ENCODE data around the gene GRM4.

GRM4 gene

DNA sequence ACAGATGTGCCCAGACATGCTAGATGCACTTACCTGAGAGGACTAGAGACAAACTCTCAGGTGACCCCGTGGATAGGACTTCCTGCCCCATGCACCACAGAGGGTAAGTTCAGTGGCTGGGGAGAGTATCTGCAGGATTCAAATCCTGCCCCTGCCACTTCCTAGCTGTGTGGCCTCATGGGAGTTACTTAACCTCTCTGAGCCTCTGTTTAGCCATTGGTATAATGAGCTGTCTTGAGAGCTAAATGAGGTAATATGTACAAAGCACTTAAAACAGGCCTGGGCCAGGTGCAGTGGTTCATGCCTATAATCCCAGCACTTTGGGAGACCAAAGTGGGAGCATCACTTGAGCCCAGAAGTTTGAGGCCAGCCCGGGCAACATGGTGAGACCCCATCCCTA is 59.3 kb downstream of the GRM4 start:
- H3K79me2 ChIP-seq (ENCODE audit: insufficient read depth, low read length): no peaks in the 10 kb centered on the region
- H3K36me3 ChIP-seq (ENCODE audit: insufficient read depth, low read length): no peaks in the 10 kb centered on the region
- no peaks in the 10 kb centered on the region for H3F3A ChIP-seq (ENCODE audit: insufficient read depth, low read length)
- H3K4me3 ChIP-seq (ENCODE audit: low read depth, low read length, poor library complexity, severe bottlenecking): no peak overlapping the region
- no peak overlapping the region for H3K9ac ChIP-seq (ENCODE audit: low read length)
- no peaks in the 10 kb centered on the region for H3K9me3 ChIP-seq (ENCODE audit: low read length)
- H3K9me2 ChIP-seq (ENCODE audit: low read depth, low read length): no peaks in the 10 kb centered on the region
- no peak overlapping the region for H2AFZ ChIP-seq (ENCODE audit: low read length)
- H3K4me2 ChIP-seq (ENCODE audit: low read length): no peak overlapping the region
- no peaks in the 10 kb centered on the region for H3K4me1 ChIP-seq (ENCODE audit: insufficient read depth, low read length, severe bottlenecking)
- no peak overlapping the region for H3K27ac ChIP-seq (ENCODE audit: low read depth, low read length, poor library complexity, severe bottlenecking)
- H4K20me1 ChIP-seq (ENCODE audit: insufficient read depth, low read length): no peaks in the 10 kb centered on the region
- H3K27me3 ChIP-seq (ENCODE audit: insufficient read depth, low read length): 0 out of 2 replicates have a peak, but pooled peaks cover 14% of the 10 kb centered on the region
- TF ChIP-seq EZH2 (IDR thresholded peaks at IDR 0.05; ENCODE audit: borderline replicate concordance, low read length): no peak
- TF ChIP-seq, protein P1, sequence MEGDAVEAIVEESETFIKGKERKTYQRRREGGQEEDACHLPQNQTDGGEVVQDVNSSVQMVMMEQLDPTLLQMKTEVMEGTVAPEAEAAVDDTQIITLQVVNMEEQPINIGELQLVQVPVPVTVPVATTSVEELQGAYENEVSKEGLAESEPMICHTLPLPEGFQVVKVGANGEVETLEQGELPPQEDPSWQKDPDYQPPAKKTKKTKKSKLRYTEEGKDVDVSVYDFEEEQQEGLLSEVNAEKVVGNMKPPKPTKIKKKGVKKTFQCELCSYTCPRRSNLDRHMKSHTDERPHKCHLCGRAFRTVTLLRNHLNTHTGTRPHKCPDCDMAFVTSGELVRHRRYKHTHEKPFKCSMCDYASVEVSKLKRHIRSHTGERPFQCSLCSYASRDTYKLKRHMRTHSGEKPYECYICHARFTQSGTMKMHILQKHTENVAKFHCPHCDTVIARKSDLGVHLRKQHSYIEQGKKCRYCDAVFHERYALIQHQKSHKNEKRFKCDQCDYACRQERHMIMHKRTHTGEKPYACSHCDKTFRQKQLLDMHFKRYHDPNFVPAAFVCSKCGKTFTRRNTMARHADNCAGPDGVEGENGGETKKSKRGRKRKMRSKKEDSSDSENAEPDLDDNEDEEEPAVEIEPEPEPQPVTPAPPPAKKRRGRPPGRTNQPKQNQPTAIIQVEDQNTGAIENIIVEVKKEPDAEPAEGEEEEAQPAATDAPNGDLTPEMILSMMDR (IDR thresholded peaks at IDR 0.05; ENCODE audit: low read length): no peak

DNA sequence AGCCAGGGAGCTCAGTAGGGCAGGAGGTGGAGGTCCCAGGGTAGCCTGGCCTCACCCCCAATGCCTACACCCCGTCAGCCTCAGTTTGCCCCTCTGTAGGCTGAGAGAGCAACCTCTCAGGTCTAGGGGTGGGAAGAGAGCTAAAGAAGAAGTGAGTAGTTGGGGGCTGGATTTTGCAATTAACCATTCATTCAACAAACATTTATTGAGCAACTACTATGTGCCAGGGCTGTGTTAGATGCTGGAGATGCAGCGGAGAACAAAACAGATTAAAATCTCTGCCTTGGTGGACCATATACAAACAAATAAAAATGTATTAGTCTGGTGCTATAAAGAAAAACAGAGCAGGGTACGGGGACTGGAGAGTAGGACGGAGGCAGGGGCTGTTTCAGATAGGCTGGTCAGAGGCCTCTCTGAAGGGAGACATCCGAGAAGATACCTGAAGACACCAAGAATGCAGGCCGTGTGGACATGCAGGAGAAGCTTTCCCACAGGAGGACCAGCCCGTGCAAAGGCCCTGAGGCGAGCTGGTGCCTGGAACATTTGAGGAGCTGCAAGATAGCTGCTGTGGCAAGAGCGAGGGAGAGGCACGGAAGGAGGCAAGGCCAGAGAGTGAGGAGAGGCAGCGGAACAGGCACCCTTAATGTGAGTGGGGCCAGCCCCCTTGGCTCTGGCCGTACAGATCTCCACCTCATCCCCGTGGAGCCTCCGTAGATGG is 60.3 kb downstream of the GRM4 start:
- Histone ChIP-seq H3K4me3 (ENCODE audit: low read depth, low read length, poor library complexity, severe bottlenecking) (no peak overlapping the region), H3K9me3 (ENCODE audit: low read length) (no peaks in the 10 kb centered on the region), H2AFZ (ENCODE audit: low read length) (no peak overlapping the region), H3K9me2 (ENCODE audit: low read depth, low read length) (no peaks in the 10 kb centered on the region), H3K79me2 (ENCODE audit: insufficient read depth, low read length) (no peaks in the 10 kb centered on the region), H3K27ac (ENCODE audit: low read depth, low read length, poor library complexity, severe bottlenecking) (no peak overlapping the region), H4K20me1 (ENCODE audit: insufficient read depth, low read length) (no peaks in the 10 kb centered on the region), H3K27me3 (ENCODE audit: insufficient read depth, low read length) (0 out of 2 replicates have a peak, but pooled peaks cover 14% of the 10 kb centered on the region), H3K4me1 (ENCODE audit: insufficient read depth, low read length, severe bottlenecking) (no peaks in the 10 kb centered on the region), H3K9ac (ENCODE audit: low read length) (no peak overlapping the region), H3K4me2 (ENCODE audit: low read length) (no peak overlapping the region), H3K36me3 (ENCODE audit: insufficient read depth, low read length) (no peaks in the 10 kb centered on the region), H3F3A (ENCODE audit: insufficient read depth, low read length) (no peaks in the 10 kb centered on the region)
- TF ChIP-seq EZH2 (IDR thresholded peaks at IDR 0.05; ENCODE audit: borderline replicate concordance, low read length): no peak
- TF ChIP-seq, protein P1 (IDR thresholded peaks at IDR 0.05; ENCODE audit: low read length): no peak

DNA sequence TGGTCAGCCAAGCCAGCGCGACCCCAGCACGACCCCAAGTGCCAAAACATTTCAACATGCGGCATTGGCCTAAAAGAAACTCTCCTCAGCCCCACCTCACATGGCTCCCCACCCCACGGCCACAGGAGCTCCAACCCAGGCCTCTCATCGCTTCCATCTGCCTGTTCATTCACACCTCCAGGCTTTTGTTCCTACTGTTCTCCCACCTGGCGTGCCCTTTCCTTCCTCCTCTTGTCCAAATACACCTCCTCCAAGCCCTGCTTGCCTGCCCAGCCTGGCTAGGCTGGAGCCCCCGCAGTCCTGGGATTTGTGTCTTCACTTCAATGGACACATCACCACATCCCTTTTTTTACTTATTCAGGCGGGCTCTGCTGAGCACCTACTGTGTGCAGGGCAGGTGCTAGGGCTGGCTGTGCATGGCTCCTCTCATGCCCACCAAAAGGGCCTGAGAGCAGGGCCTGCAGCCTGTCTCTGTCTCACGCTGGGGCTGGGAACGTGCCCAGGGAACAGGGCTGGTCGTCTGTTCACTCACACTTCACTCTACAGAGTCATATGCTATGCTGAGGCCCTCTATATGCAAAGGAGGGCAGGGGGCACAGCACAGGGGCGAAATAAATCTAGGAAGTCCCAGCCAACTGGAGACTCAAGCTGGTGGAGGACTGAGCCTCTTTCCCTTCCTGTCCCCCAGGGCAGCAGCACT is 61.1 kb downstream of the GRM4 start:
- Histone ChIP-seq H3K9me3 (ENCODE audit: low read length) (no peaks in the 10 kb centered on the region), H3K9me2 (ENCODE audit: low read depth, low read length) (no peaks in the 10 kb centered on the region), H3K27ac (ENCODE audit: low read depth, low read length, poor library complexity, severe bottlenecking) (no peak overlapping the region), H3K27me3 (ENCODE audit: insufficient read depth, low read length) (0 out of 2 replicates have a peak, but pooled peaks cover 8% of the 10 kb centered on the region), H3K36me3 (ENCODE audit: insufficient read depth, low read length) (no peaks in the 10 kb centered on the region), H3K4me2 (ENCODE audit: low read length) (no peak overlapping the region), H3K4me3 (ENCODE audit: low read depth, low read length, poor library complexity, severe bottlenecking) (no peak overlapping the region), H4K20me1 (ENCODE audit: insufficient read depth, low read length) (no peaks in the 10 kb centered on the region), H2AFZ (ENCODE audit: low read length) (no peak overlapping the region), H3K4me1 (ENCODE audit: insufficient read depth, low read length, severe bottlenecking) (no peaks in the 10 kb centered on the region), H3K9ac (ENCODE audit: low read length) (no peak overlapping the region), H3K79me2 (ENCODE audit: insufficient read depth, low read length) (no peaks in the 10 kb centered on the region), H3F3A (ENCODE audit: insufficient read depth, low read length) (no peaks in the 10 kb centered on the region)
- TF ChIP-seq, protein P1 (IDR thresholded peaks at IDR 0.05; ENCODE audit: low read length): no peak
- no peak for TF ChIP-seq EZH2 (IDR thresholded peaks at IDR 0.05; ENCODE audit: borderline replicate concordance, low read length)

Measured in OCI-LY1 (cell line).